HL-60 (cell line): Measurements from ENCODE around the gene CCDC30.

Source experiments
- CTCF ChIP-seq: IDR thresholded peaks from one replicate; pipeline ENCODE4 v1.5.1; 2011; ENCODE audit warnings: low read length, control low read depth, inconsistent platforms; ENCODE audit not compliant: insufficient read depth
- POLR2AphosphoS5 ChIP-seq: IDR thresholded peaks from 2 replicates; pipeline ENCODE4 v1.6.1; 2012; ENCODE audit warnings: low read depth
- REST ChIP-seq: IDR thresholded peaks from 2 replicates; pipeline ENCODE4 v1.6.1; 2012; ENCODE audit warnings: low read depth; ENCODE audit not compliant: insufficient replicate concordance

GRCh38 chr1:42686418-42686817 is 223.3 kb downstream of the CCDC30 start:
- TF ChIP-seq CTCF (no peak), POLR2AphosphoS5 (no peak), REST (no peak)
